ENCODE measurements around the gene NCR3LG1. TPM values are rescaled to one million over a fixed set of nuclear protein-coding genes. Genes with fewer than 3 reads are reported as not detected.

NCR3LG1 gene
- total and polyA plus RNA-seq, 2 donors (not counting 1 experiment from before 2014, with no cell fraction given) = 0.12 to 0.64 TPM

DNA sequence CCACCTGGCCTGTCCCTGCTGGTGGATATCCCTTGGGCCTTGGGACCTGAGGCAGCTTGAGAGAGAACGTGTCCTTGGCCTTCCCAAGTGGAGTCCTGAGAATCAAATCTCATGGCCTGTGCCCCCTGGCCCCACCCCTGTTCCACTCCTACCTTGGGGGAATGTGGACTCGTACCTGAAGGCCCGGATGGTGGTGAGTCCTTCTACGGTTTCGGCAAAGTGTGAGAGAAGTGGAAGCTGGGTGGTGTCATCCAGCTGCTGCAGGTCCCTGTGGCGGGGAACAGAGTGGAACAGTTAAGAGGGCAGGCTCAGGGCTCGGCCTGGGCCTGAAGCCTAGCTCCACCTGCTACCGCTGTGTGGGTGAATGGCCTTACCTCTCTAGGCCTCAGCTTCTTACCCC is 50.9 kb downstream of the NCR3LG1 start:
- Histone ChIP-seq H3K9me3 (ENCODE audit: control extremely low read depth in 1 of 3, control insufficient read depth in 2 of 3, insufficient read depth in 1 of 3, low read length in 2 of 3) (peaks cover 0 to under 1% (median 0%) of the 10 kb centered on the region in 3 donors), H3K27me3 (replicated peaks in 1 of 4; ENCODE audit: control extremely low read depth in 1 of 4, control insufficient read depth in 3 of 4, insufficient read depth in 4 of 4, low read length in 3 of 4) (no peaks in the 10 kb centered on the region), H2AFZ (ENCODE audit: insufficient read depth, low read depth, low read length, poor library complexity, severe bottlenecking) (no peak overlapping the region), H4K20me1 (ENCODE audit: control insufficient read depth, insufficient read depth, low read length, poor library complexity, severe bottlenecking) (no peaks in the 10 kb centered on the region), H3K27ac (ENCODE audit: low read length in 2 of 2) (no peak overlapping the region), H3K4me3 (ENCODE audit: control extremely low read depth in 1 of 5, extremely low read depth in 1 of 5, insufficient read depth in 1 of 5, low read depth in 2 of 5, low read length in 4 of 5) (no peak overlapping the region), H3K4me2 (replicated peaks; ENCODE audit: low read depth, low read length, poor library complexity, severe bottlenecking) (no peak overlapping the region), H3K4me1 (ENCODE audit: control insufficient read depth in 2 of 2, insufficient read depth in 2 of 2, low read length in 2 of 2) (peaks cover 13 to 26% of the 10 kb centered on the region in 2 donors), H3K36me3 (replicated peaks in 1 of 2; ENCODE audit: control extremely low read depth in 1 of 2, control insufficient read depth in 1 of 2, extremely low read depth in 1 of 2, insufficient read depth in 2 of 2, low read length in 1 of 2) (no peaks in the 10 kb centered on the region), H3K9ac (ENCODE audit: low read length) (no peak overlapping the region), H3K79me2 (ENCODE audit: control insufficient read depth, insufficient read depth, low read length) (no peaks in the 10 kb centered on the region)
- ChIA-PET CTCF (interaction anchor here (1.3 to 2.3 kb wide), 3 partner anchors 13 to 19 kb away, joined by 5 to 8 read pairs (median 6); partner anchors contain the start of gene KCNJ11), POLR2A (no interaction called here)
- Mint-ChIP-seq H3K27me3 (no peaks in the 10 kb centered on the region), H3K4me3 (no peak overlapping the region), H3K4me1 (peaks cover 19% of the 10 kb centered on the region), H3K27ac (no peak overlapping the region), H3K9me3 (ENCODE audit: insufficient read depth) (no peaks in the 10 kb centered on the region)
- no peak for ATAC-seq (ENCODE audit: low read depth)
- TF ChIP-seq EZH2 (IDR thresholded peaks at IDR 0.05; ENCODE audit: borderline replicate concordance, insufficient read depth, low read depth, low read length, poor library complexity, severe bottlenecking) = no peak
- TF ChIP-seq, protein P1, sequence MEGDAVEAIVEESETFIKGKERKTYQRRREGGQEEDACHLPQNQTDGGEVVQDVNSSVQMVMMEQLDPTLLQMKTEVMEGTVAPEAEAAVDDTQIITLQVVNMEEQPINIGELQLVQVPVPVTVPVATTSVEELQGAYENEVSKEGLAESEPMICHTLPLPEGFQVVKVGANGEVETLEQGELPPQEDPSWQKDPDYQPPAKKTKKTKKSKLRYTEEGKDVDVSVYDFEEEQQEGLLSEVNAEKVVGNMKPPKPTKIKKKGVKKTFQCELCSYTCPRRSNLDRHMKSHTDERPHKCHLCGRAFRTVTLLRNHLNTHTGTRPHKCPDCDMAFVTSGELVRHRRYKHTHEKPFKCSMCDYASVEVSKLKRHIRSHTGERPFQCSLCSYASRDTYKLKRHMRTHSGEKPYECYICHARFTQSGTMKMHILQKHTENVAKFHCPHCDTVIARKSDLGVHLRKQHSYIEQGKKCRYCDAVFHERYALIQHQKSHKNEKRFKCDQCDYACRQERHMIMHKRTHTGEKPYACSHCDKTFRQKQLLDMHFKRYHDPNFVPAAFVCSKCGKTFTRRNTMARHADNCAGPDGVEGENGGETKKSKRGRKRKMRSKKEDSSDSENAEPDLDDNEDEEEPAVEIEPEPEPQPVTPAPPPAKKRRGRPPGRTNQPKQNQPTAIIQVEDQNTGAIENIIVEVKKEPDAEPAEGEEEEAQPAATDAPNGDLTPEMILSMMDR (IDR thresholded peaks at IDR 0.05) = no peak
- intact Hi-C loops (cut with micrococcal nuclease) = no loop called here
- 98% methylated on average over 5 of the region's 8 CpGs for WGBS (ENCODE audit: insufficient coverage)
- no peak for DNase-seq

DNA sequence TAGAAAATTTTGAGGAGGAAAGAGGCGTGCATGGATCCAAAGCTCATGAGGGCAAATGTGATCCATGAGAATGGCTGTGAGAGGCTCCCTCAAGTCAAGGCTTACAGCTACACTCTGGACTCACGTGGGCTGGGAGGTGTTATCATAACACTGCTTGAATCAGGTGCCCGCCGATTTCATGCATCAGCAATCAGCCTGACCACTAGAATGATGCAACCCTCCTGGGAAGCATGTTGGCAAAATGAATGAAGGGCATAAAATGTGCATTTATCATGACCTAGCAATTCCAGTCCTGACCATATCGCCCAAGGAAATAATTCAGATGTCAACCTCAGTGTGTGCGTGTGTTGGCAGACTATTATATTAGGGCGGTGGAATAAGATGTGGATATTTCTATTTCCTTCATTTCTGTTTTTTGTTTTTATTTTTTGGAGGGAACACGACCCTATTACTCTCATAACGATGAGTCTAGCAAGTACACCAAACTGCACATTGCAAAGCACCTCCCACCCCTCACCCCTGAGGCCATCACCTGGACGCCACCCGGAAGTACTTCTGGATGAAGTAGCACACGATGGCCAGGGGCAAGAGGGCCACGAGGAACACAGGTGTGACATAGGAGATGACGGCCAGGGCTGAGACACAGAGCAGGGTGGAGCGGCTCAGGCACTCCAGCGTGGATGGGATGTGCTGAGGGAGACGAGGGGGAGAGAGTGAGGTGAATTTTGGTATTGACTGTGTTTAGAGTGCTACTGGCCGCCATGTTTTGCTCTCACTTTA is 52.6 kb downstream of the NCR3LG1 start:
- H2AFZ ChIP-seq (ENCODE audit: insufficient read depth, low read depth, low read length, poor library complexity, severe bottlenecking) = no peak overlapping the region
- H3K27me3 ChIP-seq (replicated peaks in 1 of 4; ENCODE audit: control extremely low read depth in 1 of 4, control insufficient read depth in 3 of 4, insufficient read depth in 4 of 4, low read length in 3 of 4) = no peaks in the 10 kb centered on the region
- intact Hi-C loops (cut with micrococcal nuclease) = no loop called here
- 92% methylated on average over 9 of the region's 18 CpGs for WGBS (ENCODE audit: insufficient coverage)
- no peak overlapping the region for H3K4me3 Mint-ChIP-seq
- no peaks in the 10 kb centered on the region for H3K9me3 Mint-ChIP-seq (ENCODE audit: insufficient read depth)
- H3K4me1 ChIP-seq (ENCODE audit: control insufficient read depth in 2 of 2, insufficient read depth in 2 of 2, low read length in 2 of 2) = peaks cover 13 to 26% of the 10 kb centered on the region in 2 donors
- no peaks in the 10 kb centered on the region for H3K27me3 Mint-ChIP-seq
- no peak for ATAC-seq (ENCODE audit: low read depth)
- H4K20me1 ChIP-seq (ENCODE audit: control insufficient read depth, insufficient read depth, low read length, poor library complexity, severe bottlenecking) = no peaks in the 10 kb centered on the region
- DNase-seq = no peak
- no peak overlapping the region for H3K4me2 ChIP-seq (replicated peaks; ENCODE audit: low read depth, low read length, poor library complexity, severe bottlenecking)
- H3K27ac Mint-ChIP-seq = no peak overlapping the region
- peaks cover 19% of the 10 kb centered on the region for H3K4me1 Mint-ChIP-seq
- no peak overlapping the region for H3K9ac ChIP-seq (ENCODE audit: low read length)
- H3K9me3 ChIP-seq (ENCODE audit: control extremely low read depth in 1 of 3, control insufficient read depth in 2 of 3, insufficient read depth in 1 of 3, low read length in 2 of 3) = peaks cover 0 to 2% (median 0%) of the 10 kb centered on the region in 3 donors
- no peaks in the 10 kb centered on the region for H3K79me2 ChIP-seq (ENCODE audit: control insufficient read depth, insufficient read depth, low read length)
- H3K36me3 ChIP-seq (replicated peaks in 1 of 2; ENCODE audit: control extremely low read depth in 1 of 2, control insufficient read depth in 1 of 2, extremely low read depth in 1 of 2, insufficient read depth in 2 of 2, low read length in 1 of 2) = no peaks in the 10 kb centered on the region
- no peak for TF ChIP-seq EZH2 (IDR thresholded peaks at IDR 0.05; ENCODE audit: borderline replicate concordance, insufficient read depth, low read depth, low read length, poor library complexity, severe bottlenecking)
- H3K27ac ChIP-seq (ENCODE audit: low read length in 2 of 2) = no peak overlapping the region
- POLR2A ChIA-PET = no interaction called here
- CTCF ChIA-PET = interaction anchor here (1.9 kb wide), 1 partner anchor 20 kb away, joined by 5 read pairs; no protein-coding TSS in a partner anchor
- no peak overlapping the region for H3K4me3 ChIP-seq (ENCODE audit: control extremely low read depth in 1 of 5, extremely low read depth in 1 of 5, insufficient read depth in 1 of 5, low read depth in 2 of 5, low read length in 4 of 5)
